Lung (tissue), 12 donors: ENCODE measurements around the gene SDR39U1. TPM values are rescaled to one million over a fixed set of nuclear protein-coding genes. Genes with fewer than 3 reads are reported as not detected.
"Not testable (repeated sequence)": the region's sequence is repeated elsewhere in the genome, so short reads cannot be mapped to it uniquely, and the experiment has no call there.

Source experiments
- ATAC-seq: fragments of 200-7000 bp; cut with Tn5 transposase; one replicate; pipeline ENCODE4 v1.9.1; 2020; ENCODE audit warnings: moderate number of reproducible peaks; ENCODE audit not compliant: insufficient read depth, low FRiP score
- DNase-seq, 3 donors: peaks; one replicate each; pipeline ENCODE4 v3.0.0-alpha.2; 2013 to 2017
- H3K27ac ChIP-seq, 2 donors: one replicate each; pipeline ENCODE4 v1.5.1; 2013; ENCODE audit warnings: mild to moderate bottlenecking in 2 of 2, moderate library complexity in 2 of 2, control low read depth in 1 of 2, inconsistent platforms in 1 of 2, low read depth in 1 of 2, low read length in 1 of 2
- H3K27me3 ChIP-seq, 3 donors: one replicate each; pipeline ENCODE4 v1.5.1; 2013; ENCODE audit warnings: low read length in 2 of 3; ENCODE audit not compliant: control insufficient read depth in 3 of 3, insufficient read depth in 3 of 3
- H3K36me3 ChIP-seq, 4 donors: one replicate each; pipeline ENCODE4 v1.5.1; 2013; ENCODE audit warnings: low read length in 4 of 4, mild to moderate bottlenecking in 1 of 4, moderate library complexity in 1 of 4; ENCODE audit not compliant: control insufficient read depth in 4 of 4, insufficient read depth in 4 of 4
- H3K4me1 ChIP-seq, 5 donors: one replicate each; pipeline ENCODE4 v1.5.1; 2013; ENCODE audit warnings: low read length in 5 of 5, mild to moderate bottlenecking in 2 of 5, moderate library complexity in 1 of 5; ENCODE audit not compliant: control insufficient read depth in 5 of 5, insufficient read depth in 5 of 5
- H3K4me3 ChIP-seq: one replicate; pipeline ENCODE4 v1.5.1; 2013; ENCODE audit warnings: mild to moderate bottlenecking, control low read depth, moderate library complexity
- H3K9ac ChIP-seq, 2 donors: one replicate each; pipeline ENCODE4 v1.5.1; 2013; ENCODE audit warnings: low read length in 2 of 2, control low read depth in 1 of 2; ENCODE audit not compliant: insufficient read depth in 1 of 2
- H3K9me3 ChIP-seq, 4 donors: one replicate each; pipeline ENCODE4 v1.5.1; 2013; ENCODE audit warnings: low read length in 3 of 4, mild to moderate bottlenecking in 1 of 4, moderate library complexity in 1 of 4; ENCODE audit not compliant: control insufficient read depth in 4 of 4, insufficient read depth in 3 of 4
- WGBS, 2 donors: extraction: QIAGEN DNeasy Blood & Tissue Kit; methylation state at CpG; one replicate each; pipeline ENCODE4 v1.1.7; 2013; 5-methylcytosine and 5-hydroxymethylcytosine counted together
- polyA plus RNA-seq, 2 donors: library from polyadenylated mRNA; stranded (reverse); fragments of 200-250 nt; gene quantifications; one replicate each; pipeline ENCODE4 v1.2.1, GENCODE V29; 2013
- total RNA-seq, 2 donors: library from RNA; depleted of rRNA in 1 of 2; stranded (reverse); fragments of >200 nt in 1 of 2; gene quantifications; one replicate each; pipeline ENCODE4 v1.2.1, GENCODE V29; 2014 to 2021
- TF ChIP-seq, protein P1 (sequence below): IDR thresholded peaks from 2 replicates; pipeline ENCODE4 v1.5.1; 2012; ENCODE audit warnings: mild to moderate bottlenecking; ENCODE audit errors: control extremely low read depth, extremely low read depth
- donor health status: control.
- donor health status: control.
- donor health status: Bipolar disorder and iron deficiency.
- donor health status: healthy.
- donor health status: DM: yes; HTN: yes; CAD: no.

Gene SDR39U1
- total and polyA plus RNA-seq, 4 donors, result 19.5 to 63.9 (median 52.8) TPM

- 75 to 80% methylated on average over 1 of the region's 1 CpG for WGBS, 2 donors
- H3K9ac ChIP-seq, result no peak overlapping the region
- H3K9me3 ChIP-seq, result no peaks in the 10 kb centered on the region
- H3K4me3 ChIP-seq, result no peak overlapping the region
- no peak overlapping the region for H3K27ac ChIP-seq
- DNase-seq, result peak in 1 of 3 donors; percentile 18
- H3K27me3 ChIP-seq, result no peaks in the 10 kb centered on the region
- H3K4me1 ChIP-seq, result peaks cover 0 to 1% (median 0%) of the 10 kb centered on the region in 5 donors
- ATAC-seq, result no peak
- H3K36me3 ChIP-seq, result peaks cover 0 to 2% (median under 1%) of the 10 kb centered on the region in 4 donors
- TF ChIP-seq, protein P1, sequence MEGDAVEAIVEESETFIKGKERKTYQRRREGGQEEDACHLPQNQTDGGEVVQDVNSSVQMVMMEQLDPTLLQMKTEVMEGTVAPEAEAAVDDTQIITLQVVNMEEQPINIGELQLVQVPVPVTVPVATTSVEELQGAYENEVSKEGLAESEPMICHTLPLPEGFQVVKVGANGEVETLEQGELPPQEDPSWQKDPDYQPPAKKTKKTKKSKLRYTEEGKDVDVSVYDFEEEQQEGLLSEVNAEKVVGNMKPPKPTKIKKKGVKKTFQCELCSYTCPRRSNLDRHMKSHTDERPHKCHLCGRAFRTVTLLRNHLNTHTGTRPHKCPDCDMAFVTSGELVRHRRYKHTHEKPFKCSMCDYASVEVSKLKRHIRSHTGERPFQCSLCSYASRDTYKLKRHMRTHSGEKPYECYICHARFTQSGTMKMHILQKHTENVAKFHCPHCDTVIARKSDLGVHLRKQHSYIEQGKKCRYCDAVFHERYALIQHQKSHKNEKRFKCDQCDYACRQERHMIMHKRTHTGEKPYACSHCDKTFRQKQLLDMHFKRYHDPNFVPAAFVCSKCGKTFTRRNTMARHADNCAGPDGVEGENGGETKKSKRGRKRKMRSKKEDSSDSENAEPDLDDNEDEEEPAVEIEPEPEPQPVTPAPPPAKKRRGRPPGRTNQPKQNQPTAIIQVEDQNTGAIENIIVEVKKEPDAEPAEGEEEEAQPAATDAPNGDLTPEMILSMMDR, result no peak
Measured at GRCh38 chr14:24458736-24459135, 16.2 kb upstream of the SDR39U1 start.

DNA sequence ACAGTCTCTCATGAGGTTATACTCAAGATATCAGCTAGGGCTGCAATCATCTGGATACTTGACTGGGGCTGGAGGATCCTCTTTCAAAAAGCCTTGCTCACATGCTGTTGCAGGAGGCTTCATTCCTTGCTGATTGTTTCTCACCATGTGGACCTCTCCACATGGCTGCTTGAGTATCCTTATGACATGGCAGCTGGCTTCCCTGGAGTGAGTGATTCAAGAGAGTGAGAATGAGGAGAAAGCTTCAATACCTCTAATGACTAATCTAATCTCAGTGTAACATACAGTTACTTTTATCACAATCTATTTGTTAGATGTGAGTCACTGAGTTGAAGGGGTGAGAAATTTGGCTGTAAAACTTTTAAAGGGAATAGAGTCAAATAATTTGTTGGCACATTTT lies 14.4 kb upstream of the SDR39U1 start:
- ATAC-seq, result no peak

GRCh38 chr14:24450828-24451227 lies 8.3 kb upstream of the SDR39U1 start:
- H3K27ac ChIP-seq, H3K4me1 ChIP-seq, H3K36me3 ChIP-seq, H3K4me3 ChIP-seq, H3K9ac ChIP-seq, H3K27me3 ChIP-seq, DNase-seq, H3K9me3 ChIP-seq, ATAC-seq: not testable (repeated sequence)
- 92 to 100% methylated on average over 2 of the region's 2 CpGs for WGBS, 2 donors

More for the DNA sequence above, 14.4 kb upstream of the SDR39U1 start:
- H3K9ac ChIP-seq, result no peak overlapping the region
- TF ChIP-seq, protein P1, result no peak
- H3K4me1 ChIP-seq, result no peaks in the 10 kb centered on the region
- H3K4me3 ChIP-seq, result no peak overlapping the region
- H3K9me3 ChIP-seq, result no peaks in the 10 kb centered on the region
- H3K27ac ChIP-seq, result no peak overlapping the region
- peaks cover 0 to 2% (median under 1%) of the 10 kb centered on the region in 4 donors for H3K36me3 ChIP-seq
- H3K27me3 ChIP-seq, result no peaks in the 10 kb centered on the region
- no peak for DNase-seq

DNA sequence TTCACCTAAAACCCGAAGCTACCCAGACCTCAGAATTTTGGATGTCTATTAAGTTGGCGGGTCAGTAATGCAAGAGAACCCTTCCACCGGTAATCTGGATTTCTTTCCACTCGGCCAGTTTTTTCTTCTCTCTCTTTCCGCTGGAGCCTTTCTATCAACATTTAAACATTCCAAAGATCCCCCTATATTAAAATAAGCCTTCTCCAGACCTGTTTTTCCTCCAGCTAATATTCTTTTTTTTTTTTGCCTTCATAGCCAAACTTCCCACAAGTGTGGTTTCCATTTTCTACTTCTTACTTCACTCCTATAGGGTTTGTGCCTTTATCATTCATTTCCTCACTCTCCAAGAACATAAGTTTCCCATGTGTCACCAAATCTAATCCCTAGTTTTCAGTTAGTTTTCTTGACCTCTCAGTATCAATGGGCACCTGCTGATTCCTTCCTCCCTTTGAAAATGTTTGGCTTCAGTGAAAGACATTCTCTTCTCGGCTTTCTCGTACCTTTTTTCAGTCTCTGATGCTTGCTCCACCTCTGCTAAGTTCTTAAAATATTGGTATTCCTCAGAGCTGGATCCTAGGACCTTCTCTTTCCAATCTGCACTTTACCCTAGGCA lies 583 bp upstream of the SDR39U1 start:
- H3K36me3 ChIP-seq, result peaks cover 6 to 24% (median 15%) of the 10 kb centered on the region in 4 donors
- peak overlapping the region in 1 of 2 donors; percentile 86 for H3K9ac ChIP-seq
- peak overlapping the region; percentile 45 for H3K4me3 ChIP-seq
- WGBS, 2 donors, result 4 to 9% methylated on average over 6 to 7 of the region's 7 CpGs
- DNase-seq (no peak), ATAC-seq (no peak)
- no peaks in the 10 kb centered on the region for H3K9me3 ChIP-seq
- H3K27me3 ChIP-seq, result no peaks in the 10 kb centered on the region
- TF ChIP-seq, protein P1, result no peak
- peaks cover 3 to 16% (median 4%) of the 10 kb centered on the region in 5 donors for H3K4me1 ChIP-seq
- H3K27ac ChIP-seq, result peak overlapping the region; percentile 42 to 87
